GM23338 (cell line): Measurements from ENCODE around the gene OTOS. TPM values are rescaled to one million over a fixed set of nuclear protein-coding genes. Genes with fewer than 3 reads are reported as not detected.

Source experiments
- ATAC-seq: fragments of 200-7000 bp; cut with Tn5 transposase; 3 replicates; pipeline ENCODE4 v1.9.1; 2020
- DNase-seq: peaks from one replicate; pipeline ENCODE4 v3.0.0-alpha.2; 2015; ENCODE audit warnings: low spot score
- H2AFZ ChIP-seq: fragments of 200-600 bp; sonication (generic); 2 replicates; pipeline ENCODE4 v1.8.0; 2016; ENCODE audit warnings: antibody characterized with exemption, mild to moderate bottlenecking, moderate library complexity
- H3F3A ChIP-seq: fragments of 200-600 bp; sonication (generic); replicated peaks from 2 replicates; pipeline ENCODE4 v1.8.0; 2017; ENCODE audit warnings: antibody characterized with exemption, mixed run types, low read depth
- H3K27ac ChIP-seq: fragments of 200-600 bp; sonication (generic); 2 replicates; pipeline ENCODE4 v1.6.1; 2016; ENCODE audit warnings: low read depth
- H3K27me3 ChIP-seq: fragments of 200-600 bp; sonication (generic); 2 replicates; pipeline ENCODE4 v1.8.0; 2016; ENCODE audit warnings: mild to moderate bottlenecking, mixed run types, moderate library complexity; ENCODE audit not compliant: insufficient read depth
- H3K36me3 ChIP-seq: fragments of 200-600 bp; sonication (generic); 2 replicates; pipeline ENCODE4 v1.8.0; 2016; ENCODE audit warnings: mild to moderate bottlenecking; ENCODE audit not compliant: insufficient read depth
- H3K4me1 ChIP-seq: fragments of 200-600 bp; sonication (generic); 2 replicates; pipeline ENCODE4 v1.8.0; 2016; ENCODE audit warnings: mild to moderate bottlenecking, moderate library complexity; ENCODE audit not compliant: insufficient read depth
- H3K4me2 ChIP-seq: fragments of 200-600 bp; sonication (generic); 2 replicates; pipeline ENCODE4 v1.7.1; 2017; ENCODE audit warnings: mixed run types
- H3K4me3 ChIP-seq: fragments of 200-600 bp; sonication (generic); 2 replicates; pipeline ENCODE4 v1.6.1; 2016; ENCODE audit warnings: mixed run types
- H3K79me2 ChIP-seq: fragments of 200-600 bp; sonication (generic); replicated peaks from 2 replicates; pipeline ENCODE4 v1.8.0; 2017; ENCODE audit warnings: mild to moderate bottlenecking; ENCODE audit not compliant: insufficient read depth
- H3K9me2 ChIP-seq: fragments of 200-600 bp; sonication (generic); 2 replicates; pipeline ENCODE4 v1.8.0; 2017; ENCODE audit not compliant: insufficient read depth
- H4K20me1 ChIP-seq: fragments of 200-600 bp; sonication (generic); replicated peaks from 2 replicates; pipeline ENCODE4 v1.8.0; 2017; ENCODE audit warnings: mild to moderate bottlenecking; ENCODE audit not compliant: insufficient read depth
- H3K27ac Mint-ChIP-seq: 2 replicates; pipeline ENCODE4 v1.8.0; 2020; ENCODE audit warnings: inconsistent platforms, mild to moderate bottlenecking, moderate library complexity, mixed read lengths
- H3K27me3 Mint-ChIP-seq: 3 replicates; pipeline ENCODE4 v1.8.0; 2022; ENCODE audit warnings: low read depth, mild to moderate bottlenecking, moderate library complexity, mixed read lengths, inconsistent platforms; ENCODE audit not compliant: insufficient read depth, poor library complexity
- H3K36me3 Mint-ChIP-seq: 3 replicates; pipeline ENCODE4 v1.8.0; 2021; ENCODE audit warnings: low read depth, mild to moderate bottlenecking, inconsistent platforms, moderate library complexity, mixed read lengths
- H3K4me1 Mint-ChIP-seq: 3 replicates; pipeline ENCODE4 v1.8.0; 2020; ENCODE audit warnings: mild to moderate bottlenecking, inconsistent platforms, mixed read lengths
- H3K4me3 Mint-ChIP-seq: 3 replicates; pipeline ENCODE4 v1.8.0; 2021; ENCODE audit warnings: moderate library complexity, mild to moderate bottlenecking, inconsistent platforms, mixed read lengths
- H3K9me3 Mint-ChIP-seq: 3 replicates; pipeline ENCODE4 v1.8.0; 2020; ENCODE audit warnings: moderate library complexity, mild to moderate bottlenecking, inconsistent platforms, mixed read lengths
- ETS1 ChIP-seq: IDR thresholded peaks from 2 replicates; pipeline ENCODE4 v1.6.1; 2016; ENCODE audit warnings: antibody characterized with exemption
- JUNB ChIP-seq: IDR thresholded peaks from one replicate; pipeline ENCODE4 v1.6.1; 2016; ENCODE audit warnings: antibody characterized with exemption; ENCODE audit not compliant: unreplicated experiment
- NANOG ChIP-seq: IDR thresholded peaks from 2 replicates; pipeline ENCODE4 v1.6.1; 2016; ENCODE audit warnings: antibody characterized with exemption, borderline replicate concordance
- POLR2AphosphoS5 ChIP-seq: IDR thresholded peaks from 2 replicates; pipeline ENCODE4 v1.6.1; 2016; ENCODE audit warnings: antibody characterized with exemption, low read depth
- REST ChIP-seq: IDR thresholded peaks from one replicate; pipeline ENCODE4 v1.6.1; 2018; ENCODE audit warnings: antibody characterized with exemption; ENCODE audit not compliant: unreplicated experiment
- ZNF331 ChIP-seq: fragments of 250-450 bp; sonication (Bioruptor Pico); IDR thresholded peaks from 2 replicates; pipeline ENCODE4 v1.5.0; 2020; ENCODE audit warnings: low read depth, mild to moderate bottlenecking, moderate library complexity
- ZNF462 ChIP-seq: fragments of 250-450 bp; sonication (Bioruptor Pico); IDR thresholded peaks from 2 replicates; pipeline ENCODE4 v1.5.0; 2020; ENCODE audit warnings: mild to moderate bottlenecking, moderate library complexity
- polyA plus RNA-seq: library from polyadenylated mRNA; unstranded; fragments of >200 nt; fragmentation: Nextera tagmentation; extraction: Ambion mirVana; gene quantifications from 2 replicates; pipeline ENCODE4 v1.2.1, GENCODE V29; 2016
- total RNA-seq: library from RNA; depleted of rRNA; stranded (reverse); fragments of >200 nt; shearing (Covaris generic); gene quantifications from 2 replicates; pipeline ENCODE4 v1.2.3, GENCODE V29; 2014

Gene OTOS
- total and polyA plus RNA-seq, 2 experiments from 2014 or later: 0.40 TPM; not detected in 1

- no peak overlapping the region for H3K4me3 Mint-ChIP-seq
- TF ChIP-seq JUNB: no peak
- Histone ChIP-seq H3F3A (no peaks in the 10 kb centered on the region), H4K20me1 (no peaks in the 10 kb centered on the region), H3K27ac (no peak overlapping the region), H3K27me3 (no peaks in the 10 kb centered on the region), H3K9me2 (no peaks in the 10 kb centered on the region), H3K4me1 (no peaks in the 10 kb centered on the region), H3K4me3 (no peak overlapping the region), H3K4me2 (no peak overlapping the region), H3K36me3 (no peaks in the 10 kb centered on the region), H3K79me2 (no peaks in the 10 kb centered on the region), H2AFZ (no peak overlapping the region)
- no peaks in the 10 kb centered on the region for H3K36me3 Mint-ChIP-seq
- no peaks in the 10 kb centered on the region for H3K9me3 Mint-ChIP-seq
- peaks cover 4% of the 10 kb centered on the region for H3K27me3 Mint-ChIP-seq
- DNase-seq (no peak), ATAC-seq (no peak)
- peaks cover 9% of the 10 kb centered on the region; the same call in 2 of the 3 replicates for H3K4me1 Mint-ChIP-seq
- H3K27ac Mint-ChIP-seq: no peak overlapping the region
These were observed 14.7 kb upstream of the OTOS start for GRCh38 chr2:240155048-240155744.

- H3K9me2 ChIP-seq: no peaks in the 10 kb centered on the region
- no peak for TF ChIP-seq POLR2AphosphoS5
- TF ChIP-seq REST: no peak
- no peak for TF ChIP-seq ZNF331
- no peak for TF ChIP-seq ETS1
- TF ChIP-seq JUNB: no peak
- no peak for TF ChIP-seq NANOG
- no peak for TF ChIP-seq ZNF462 (CRISPR knock-in tag)
- H3K79me2 ChIP-seq: no peaks in the 10 kb centered on the region
- Mint-ChIP-seq H3K27me3 (peaks cover 4% of the 10 kb centered on the region), H3K4me1 (peaks cover 9% of the 10 kb centered on the region; the same call in 2 of the 3 replicates), H3K36me3 (no peaks in the 10 kb centered on the region), H3K27ac (no peak overlapping the region), H3K4me3 (no peak overlapping the region), H3K9me3 (no peaks in the 10 kb centered on the region)
- H3K36me3 ChIP-seq: no peaks in the 10 kb centered on the region
- H3K4me3 ChIP-seq: no peak overlapping the region
- no peaks in the 10 kb centered on the region for H3K4me1 ChIP-seq
- no peaks in the 10 kb centered on the region for H4K20me1 ChIP-seq
- H3K4me2 ChIP-seq: no peak overlapping the region
- DNase-seq (no peak), ATAC-seq (no peak)
- H3F3A ChIP-seq: no peaks in the 10 kb centered on the region
- H3K27me3 ChIP-seq: no peaks in the 10 kb centered on the region
- no peak overlapping the region for H2AFZ ChIP-seq
- no peak overlapping the region for H3K27ac ChIP-seq
These were observed 14.1 kb upstream of the OTOS start for GRCh38 chr2:240154606-240155005.
